Rectal smooth muscle tissue (tissue), 1 donor: Measurements from ENCODE around the gene COL25A1.

Experiments
- H3K27ac ChIP-seq: one replicate; pipeline ENCODE4 v1.7.0; 2013; ENCODE audit warnings: low read depth, low read length, inconsistent platforms
- H3K27me3 ChIP-seq: one replicate; pipeline ENCODE4 v1.7.0; 2013; ENCODE audit warnings: low read length; ENCODE audit not compliant: control insufficient read depth, insufficient read depth
- H3K36me3 ChIP-seq: one replicate; pipeline ENCODE4 v1.7.0; 2013; ENCODE audit warnings: low read length; ENCODE audit not compliant: control insufficient read depth, insufficient read depth
- H3K4me1 ChIP-seq: one replicate; pipeline ENCODE4 v1.7.0; 2013; ENCODE audit warnings: low read length; ENCODE audit not compliant: control insufficient read depth, insufficient read depth
- H3K4me3 ChIP-seq: one replicate; pipeline ENCODE4 v1.7.0; 2013; ENCODE audit warnings: low read length
- H3K9ac ChIP-seq: one replicate; pipeline ENCODE4 v1.7.0; 2013; ENCODE audit warnings: low read length

COL25A1 gene

GRCh38 chr4:109233570-109233969 is 68.9 kb downstream of the COL25A1 start:
- Histone ChIP-seq H3K27ac (no peak overlapping the region), H3K4me1 (no peaks in the 10 kb centered on the region), H3K36me3 (no peaks in the 10 kb centered on the region), H3K9ac (no peak overlapping the region), H3K4me3 (no peak overlapping the region), H3K27me3 (no peaks in the 10 kb centered on the region)

- Histone ChIP-seq H3K4me3 (no peak overlapping the region), H3K27me3 (no peaks in the 10 kb centered on the region), H3K9ac (no peak overlapping the region), H3K27ac (no peak overlapping the region), H3K36me3 (no peaks in the 10 kb centered on the region), H3K4me1 (no peaks in the 10 kb centered on the region)
These were observed 69.8 kb downstream of the COL25A1 start for GRCh38 chr4:109232681-109233080.

GRCh38 chr4:109231331-109231730 is 71.1 kb downstream of the COL25A1 start:
- Histone ChIP-seq H3K4me1 (no peaks in the 10 kb centered on the region), H3K4me3 (no peak overlapping the region), H3K36me3 (no peaks in the 10 kb centered on the region), H3K9ac (no peak overlapping the region), H3K27ac (no peak overlapping the region), H3K27me3 (no peaks in the 10 kb centered on the region)

GRCh38 chr4:109229028-109229427 is 73.4 kb downstream of the COL25A1 start:
- Histone ChIP-seq H3K36me3 (no peaks in the 10 kb centered on the region), H3K27ac (no peak overlapping the region), H3K9ac (no peak overlapping the region), H3K27me3 (no peaks in the 10 kb centered on the region), H3K4me3 (no peak overlapping the region), H3K4me1 (no peaks in the 10 kb centered on the region)

- Histone ChIP-seq H3K27ac (no peak overlapping the region), H3K36me3 (no peaks in the 10 kb centered on the region), H3K4me3 (no peak overlapping the region), H3K4me1 (no peaks in the 10 kb centered on the region), H3K27me3 (no peaks in the 10 kb centered on the region), H3K9ac (no peak overlapping the region)
These were observed 84.2 kb downstream of the COL25A1 start for GRCh38 chr4:109218288-109218687.

- no peak overlapping the region for H3K27ac ChIP-seq
- H3K9ac ChIP-seq = no peak overlapping the region
- no peaks in the 10 kb centered on the region for H3K36me3 ChIP-seq
- no peaks in the 10 kb centered on the region for H3K27me3 ChIP-seq
- no peaks in the 10 kb centered on the region for H3K4me1 ChIP-seq
- H3K4me3 ChIP-seq = no peak overlapping the region
These were observed 86.3 kb downstream of the COL25A1 start for GRCh38 chr4:109216085-109216696.

GRCh38 chr4:109215506-109215905 is 87.0 kb downstream of the COL25A1 start:
- Histone ChIP-seq H3K9ac (no peak overlapping the region), H3K27ac (no peak overlapping the region), H3K4me3 (no peak overlapping the region), H3K36me3 (no peaks in the 10 kb centered on the region), H3K4me1 (no peaks in the 10 kb centered on the region), H3K27me3 (no peaks in the 10 kb centered on the region)

GRCh38 chr4:109214622-109215301 is 87.7 kb downstream of the COL25A1 start:
- Histone ChIP-seq H3K4me1 (no peaks in the 10 kb centered on the region), H3K36me3 (no peaks in the 10 kb centered on the region), H3K27me3 (no peaks in the 10 kb centered on the region), H3K27ac (no peak overlapping the region), H3K9ac (no peak overlapping the region), H3K4me3 (no peak overlapping the region)

GRCh38 chr4:109213056-109213455 is 89.4 kb downstream of the COL25A1 start:
- H3K36me3 ChIP-seq = no peaks in the 10 kb centered on the region

GRCh38 chr4:109211671-109212070 is 90.8 kb downstream of the COL25A1 start:
- Histone ChIP-seq H3K4me3 (no peak overlapping the region), H3K27me3 (no peaks in the 10 kb centered on the region), H3K36me3 (no peaks in the 10 kb centered on the region), H3K27ac (no peak overlapping the region), H3K9ac (no peak overlapping the region), H3K4me1 (peaks cover 2% of the 10 kb centered on the region)

More at GRCh38 chr4:109213056-109213455, 89.4 kb downstream of the COL25A1 start:
- Histone ChIP-seq H3K4me3 (no peak overlapping the region), H3K9ac (no peak overlapping the region), H3K27ac (no peak overlapping the region), H3K4me1 (no peaks in the 10 kb centered on the region), H3K27me3 (no peaks in the 10 kb centered on the region)

GRCh38 chr4:109209647-109210046 is 92.8 kb downstream of the COL25A1 start:
- no peak overlapping the region for H3K9ac ChIP-seq
- H3K36me3 ChIP-seq = no peaks in the 10 kb centered on the region
- no peak overlapping the region for H3K4me3 ChIP-seq
- no peaks in the 10 kb centered on the region for H3K27me3 ChIP-seq
- H3K4me1 ChIP-seq = peaks cover 2% of the 10 kb centered on the region
- no peak overlapping the region for H3K27ac ChIP-seq

GRCh38 chr4:109207898-109208297 is 94.6 kb downstream of the COL25A1 start:
- Histone ChIP-seq H3K36me3 (no peaks in the 10 kb centered on the region), H3K4me1 (peaks cover 2% of the 10 kb centered on the region)

GRCh38 chr4:109207061-109207460 is 95.4 kb downstream of the COL25A1 start:
- Histone ChIP-seq H3K27ac (no peak overlapping the region), H3K27me3 (no peaks in the 10 kb centered on the region), H3K4me1 (peaks cover 2% of the 10 kb centered on the region), H3K4me3 (no peak overlapping the region), H3K36me3 (no peaks in the 10 kb centered on the region), H3K9ac (no peak overlapping the region)

More at GRCh38 chr4:109207898-109208297, 94.6 kb downstream of the COL25A1 start:
- H3K4me3 ChIP-seq = no peak overlapping the region
- no peaks in the 10 kb centered on the region for H3K27me3 ChIP-seq
- H3K27ac ChIP-seq = no peak overlapping the region
- H3K9ac ChIP-seq = no peak overlapping the region
